ENCODE results near the gene CLEC7A. TPM values are rescaled to one million over a fixed set of nuclear protein-coding genes. Genes with fewer than 3 reads are reported as not detected.
A peak's percentile ranks its signal among the peaks of the same experiment; 100 is the strongest.

CLEC7A gene
- total RNA-seq (2022) (not detected in 2 replicates), Bru-seq, nascent RNA (percentile 6 among the genes with signal in this experiment), BruChase-seq, experiment 1, labeled RNA remaining after a 2-hour chase (percentile 21 among the genes with signal in this experiment), BruChase-seq, experiment 2, labeled RNA remaining after a 6-hour chase (percentile 23 among the genes with signal in this experiment)
- long read RNA-seq: 0 reads

- DNase-seq: no peak
- Mint-ChIP-seq H3K36me3 (ENCODE audit: insufficient read depth, unreplicated experiment) (no peaks in the 10 kb centered on the region), H3K27me3 (ENCODE audit: insufficient read depth, unreplicated experiment) (peaks cover 29% of the 10 kb centered on the region), H3K27ac (ENCODE audit: unreplicated experiment) (no peak within 1 kb of the TSS), H3K4me3 (ENCODE audit: unreplicated experiment) (no peak within 1 kb of the TSS), H3K9me3 (ENCODE audit: unreplicated experiment) (no peaks in the 10 kb centered on the region), H3K4me1 (ENCODE audit: low read depth, unreplicated experiment) (no peaks in the 10 kb centered on the region)
- Histone ChIP-seq H3K36me3 (ENCODE audit: control insufficient read depth, insufficient read depth, low read length) (no peaks in the 10 kb centered on the region), H3K9me3 (no peaks in the 10 kb centered on the region), H3K27me3 (replicated peaks; ENCODE audit: control insufficient read depth, insufficient read depth, low read length) (no peaks in the 10 kb centered on the region; the same call in 1 of the 2 replicates), H3K4me1 (no peaks in the 10 kb centered on the region), H3K4me3 (ENCODE audit: low read depth, low read length) (no peak within 1 kb of the TSS)
- POLR2A ChIA-PET: no interaction called here
- intact Hi-C loops (cut with micrococcal nuclease; ENCODE audit: unreplicated experiment): no loop called here
- no peak for TF ChIP-seq CTCF (IDR thresholded peaks at IDR 0.05; ENCODE audit: insufficient read depth in 1 of 2, low read depth in 1 of 2, low read length in 1 of 2, severe bottlenecking in 1 of 2, unreplicated experiment in 1 of 2)
- BruUV-seq (replicated peaks): no TSS peak
- CTCF ChIA-PET: no interaction called here
These were observed at the start of gene CLEC7A for GRCh38 chr12:10130042-10130441. Gene CLEC7A, minus strand, starts transcription at chr12:10130199. Its CDS starts 117 bp downstream, at chr12:10130082.

- H3K4me3 Mint-ChIP-seq (ENCODE audit: unreplicated experiment): peak overlapping the region; percentile 34
- DNase-seq: no peak
- Histone ChIP-seq H3K4me3 (ENCODE audit: low read depth, low read length) (no peak overlapping the region), H3K36me3 (ENCODE audit: control insufficient read depth, insufficient read depth, low read length) (no peaks in the 10 kb centered on the region), H3K9me3 (no peaks in the 10 kb centered on the region), H3K27me3 (replicated peaks; ENCODE audit: control insufficient read depth, insufficient read depth, low read length) (no peaks in the 10 kb centered on the region), H3K4me1 (peaks cover 81% of the 10 kb centered on the region)
- no TSS peak for BruUV-seq (replicated peaks)
- intact Hi-C loops (cut with micrococcal nuclease; ENCODE audit: unreplicated experiment): loop anchor here (1.0 kb wide), 1 partner anchor 7 kb away; the partner anchor contains the start of gene OLR1
- H3K4me1 Mint-ChIP-seq (ENCODE audit: low read depth, unreplicated experiment): peaks cover 50% of the 10 kb centered on the region
- POLR2A ChIA-PET: no interaction called here
- TF ChIP-seq CTCF (IDR thresholded peaks at IDR 0.05; ENCODE audit: insufficient read depth in 1 of 2, low read depth in 1 of 2, low read length in 1 of 2, severe bottlenecking in 1 of 2, unreplicated experiment in 1 of 2): no peak
- peak overlapping the region; percentile 29 for H3K27ac Mint-ChIP-seq (ENCODE audit: unreplicated experiment)
- H3K27me3 Mint-ChIP-seq (ENCODE audit: insufficient read depth, unreplicated experiment): no peaks in the 10 kb centered on the region
- H3K9me3 Mint-ChIP-seq (ENCODE audit: unreplicated experiment): no peaks in the 10 kb centered on the region
- H3K36me3 Mint-ChIP-seq (ENCODE audit: insufficient read depth, unreplicated experiment): peaks cover 4% of the 10 kb centered on the region
- CTCF ChIA-PET: interaction anchor here (1.3 kb wide), 1 partner anchor 10 kb away, joined by 3 read pairs; no protein-coding TSS in a partner anchor
These were observed 49.8 kb upstream of the CLEC7A start for GRCh38 chr12:10179776-10180181.

GRCh38 chr12:10178821-10179220 lies 48.8 kb upstream of the CLEC7A start, which contains the start of gene TMEM52B:
Gene TMEM52B, plus strand, starts transcription at chr12:10179032. Its CDS starts 543 bp downstream, at chr12:10179575.
- no peak within 1 kb of the TSS for H3K4me3 ChIP-seq (ENCODE audit: low read depth, low read length)
- ChIA-PET CTCF (interaction anchor here (1.3 kb wide), 1 partner anchor 11 kb away, joined by 3 read pairs; no protein-coding TSS in a partner anchor), POLR2A (no interaction called here)
- no peaks in the 10 kb centered on the region for H3K27me3 ChIP-seq (replicated peaks; ENCODE audit: control insufficient read depth, insufficient read depth, low read length)
- no peaks in the 10 kb centered on the region for H3K36me3 ChIP-seq (ENCODE audit: control insufficient read depth, insufficient read depth, low read length)
- peaks cover 82% of the 10 kb centered on the region for H3K4me1 ChIP-seq
- no peaks in the 10 kb centered on the region for H3K9me3 ChIP-seq
- Mint-ChIP-seq H3K27ac (ENCODE audit: unreplicated experiment) (peak within 1 kb of the TSS; percentile 29), H3K27me3 (ENCODE audit: insufficient read depth, unreplicated experiment) (no peaks in the 10 kb centered on the region), H3K9me3 (ENCODE audit: unreplicated experiment) (no peaks in the 10 kb centered on the region), H3K36me3 (ENCODE audit: insufficient read depth, unreplicated experiment) (peaks cover 4% of the 10 kb centered on the region), H3K4me1 (ENCODE audit: low read depth, unreplicated experiment) (peaks cover 47% of the 10 kb centered on the region), H3K4me3 (ENCODE audit: unreplicated experiment) (peak within 1 kb of the TSS; percentile 34)
- TF ChIP-seq CTCF (IDR thresholded peaks at IDR 0.05; ENCODE audit: insufficient read depth in 1 of 2, low read depth in 1 of 2, low read length in 1 of 2, severe bottlenecking in 1 of 2, unreplicated experiment in 1 of 2): no peak
- DNase-seq: no peak
- intact Hi-C loops (cut with micrococcal nuclease; ENCODE audit: unreplicated experiment): no loop called here
- no TSS peak for BruUV-seq (replicated peaks)

Measured in Caco-2 (cell line).